GM12878 (cell line): ENCODE results near the gene BRD2.

Experiments used
- POLR2A ChIP-seq: IDR thresholded peaks from 2 replicates; pipeline ENCODE4 v1.6.1; 2011; ENCODE audit warnings: low read depth, mild to moderate bottlenecking, low read length
- SMC3 ChIP-seq: IDR thresholded peaks from 2 replicates; pipeline ENCODE4 v1.6.1; 2011; ENCODE audit warnings: low read length, improper control_type of control experiment, borderline replicate concordance
- TCF12 ChIP-seq: IDR thresholded peaks from 2 replicates; pipeline ENCODE4 v1.6.1; 2011; ENCODE audit warnings: low read depth, mild to moderate bottlenecking, low read length
- USF1 ChIP-seq: IDR thresholded peaks from 2 replicates; pipeline ENCODE4 v1.6.1; 2011; ENCODE audit warnings: borderline replicate concordance, low read depth, mild to moderate bottlenecking, moderate library complexity, mixed read lengths, low read length; ENCODE audit not compliant: insufficient read depth; ENCODE audit errors: extremely low read length

- TF ChIP-seq TCF12 (no peak), USF1 (no peak), SMC3 (no peak), POLR2A (no peak)
Observed at GRCh38 chr6:33023536-33023935, 55.1 kb downstream of the BRD2 start.
